NB4 (cell line): ENCODE measurements around the gene ACKR3.

ENCODE experiments used
- DNase-seq: peaks from one replicate; pipeline ENCODE4 v3.0.0; 2010; ENCODE audit warnings: low read depth
- H3K4me3 ChIP-seq: one replicate; pipeline ENCODE4 v1.5.1; 2011; ENCODE audit warnings: mild to moderate bottlenecking, low read depth, low read length, moderate library complexity
- MYC ChIP-seq: IDR thresholded peaks from 2 replicates; pipeline ENCODE4 v1.6.1; 2011; ENCODE audit warnings: low read depth, low read length
- POLR2A ChIP-seq: IDR thresholded peaks from 2 replicates; pipeline ENCODE4 v1.6.1; 2011; ENCODE audit warnings: mild to moderate bottlenecking; ENCODE audit not compliant: insufficient read length; ENCODE audit errors: extremely low read depth
- TF ChIP-seq, protein P1 (sequence below): IDR thresholded peaks from 2 replicates; pipeline ENCODE4 v1.6.1; 2011; ENCODE audit warnings: low read depth, low read length
- TF ChIP-seq, protein P2 (sequence below): IDR thresholded peaks from one replicate; pipeline ENCODE4 v1.5.1; 2012; ENCODE audit warnings: low read depth, low read length

ACKR3 gene

DNA sequence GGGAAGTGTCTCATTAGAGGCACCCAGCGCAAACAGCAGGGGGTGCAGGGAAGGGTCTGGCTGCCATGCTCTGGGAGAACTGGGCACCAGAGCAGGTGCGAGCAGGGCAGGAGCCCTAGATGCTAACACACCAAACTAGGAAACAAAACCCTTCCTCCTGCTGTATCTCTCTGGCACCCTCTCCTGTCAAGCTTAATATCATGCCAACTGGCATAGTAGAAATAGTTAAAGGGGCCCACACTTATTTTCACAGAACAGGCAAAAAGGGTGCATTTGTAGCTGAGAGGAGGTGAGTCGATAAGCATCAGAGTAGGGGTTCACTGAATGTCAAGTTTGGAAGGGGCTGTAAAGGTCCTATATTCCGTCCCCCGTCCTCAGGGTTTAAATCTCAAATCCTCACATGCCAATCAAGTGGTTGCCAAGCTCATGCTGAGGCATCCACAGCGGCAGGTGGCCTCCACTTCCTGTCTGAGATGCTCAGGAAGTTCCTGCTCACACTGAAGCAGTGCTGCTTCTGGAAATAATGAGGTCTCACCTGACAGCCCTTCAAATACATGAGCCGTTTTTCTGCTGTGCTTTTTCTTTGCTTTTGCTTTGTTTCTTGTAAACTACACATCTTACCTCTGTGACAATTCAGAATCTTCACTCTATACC is 14.9 kb upstream of the ACKR3 start:
- no peak for TF ChIP-seq MYC
- TF ChIP-seq, protein P1, sequence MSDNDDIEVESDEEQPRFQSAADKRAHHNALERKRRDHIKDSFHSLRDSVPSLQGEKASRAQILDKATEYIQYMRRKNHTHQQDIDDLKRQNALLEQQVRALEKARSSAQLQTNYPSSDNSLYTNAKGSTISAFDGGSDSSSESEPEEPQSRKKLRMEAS: no peak
- TF ChIP-seq, protein P2, sequence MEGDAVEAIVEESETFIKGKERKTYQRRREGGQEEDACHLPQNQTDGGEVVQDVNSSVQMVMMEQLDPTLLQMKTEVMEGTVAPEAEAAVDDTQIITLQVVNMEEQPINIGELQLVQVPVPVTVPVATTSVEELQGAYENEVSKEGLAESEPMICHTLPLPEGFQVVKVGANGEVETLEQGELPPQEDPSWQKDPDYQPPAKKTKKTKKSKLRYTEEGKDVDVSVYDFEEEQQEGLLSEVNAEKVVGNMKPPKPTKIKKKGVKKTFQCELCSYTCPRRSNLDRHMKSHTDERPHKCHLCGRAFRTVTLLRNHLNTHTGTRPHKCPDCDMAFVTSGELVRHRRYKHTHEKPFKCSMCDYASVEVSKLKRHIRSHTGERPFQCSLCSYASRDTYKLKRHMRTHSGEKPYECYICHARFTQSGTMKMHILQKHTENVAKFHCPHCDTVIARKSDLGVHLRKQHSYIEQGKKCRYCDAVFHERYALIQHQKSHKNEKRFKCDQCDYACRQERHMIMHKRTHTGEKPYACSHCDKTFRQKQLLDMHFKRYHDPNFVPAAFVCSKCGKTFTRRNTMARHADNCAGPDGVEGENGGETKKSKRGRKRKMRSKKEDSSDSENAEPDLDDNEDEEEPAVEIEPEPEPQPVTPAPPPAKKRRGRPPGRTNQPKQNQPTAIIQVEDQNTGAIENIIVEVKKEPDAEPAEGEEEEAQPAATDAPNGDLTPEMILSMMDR: no peak
- no peak for TF ChIP-seq POLR2A
- DNase-seq: no peak
- no peak overlapping the region for H3K4me3 ChIP-seq

DNA sequence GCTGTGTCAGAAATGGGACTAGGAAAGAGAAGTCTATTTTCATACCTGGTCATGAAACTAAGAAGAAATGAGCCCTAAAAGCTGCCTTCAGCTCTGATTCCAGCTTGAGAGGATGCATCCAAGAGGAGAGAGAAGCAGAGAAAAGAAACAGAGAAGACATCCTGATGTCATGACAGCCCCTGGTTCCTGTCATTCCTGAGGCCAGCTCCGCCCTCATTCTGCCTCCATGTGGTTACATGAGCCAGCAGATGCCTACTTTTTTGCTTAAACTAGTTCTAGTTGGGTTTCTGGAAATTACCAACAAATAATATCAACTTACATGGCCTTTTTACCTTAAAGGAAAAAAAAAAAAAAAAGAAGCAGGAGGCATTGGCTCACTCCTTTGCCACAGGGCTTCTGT is 14.1 kb upstream of the ACKR3 start:
- H3K4me3 ChIP-seq: no peak overlapping the region
- TF ChIP-seq MYC (no peak), POLR2A (no peak)
- TF ChIP-seq, protein P2: no peak
- TF ChIP-seq, protein P1: no peak
- DNase-seq: no peak

DNA sequence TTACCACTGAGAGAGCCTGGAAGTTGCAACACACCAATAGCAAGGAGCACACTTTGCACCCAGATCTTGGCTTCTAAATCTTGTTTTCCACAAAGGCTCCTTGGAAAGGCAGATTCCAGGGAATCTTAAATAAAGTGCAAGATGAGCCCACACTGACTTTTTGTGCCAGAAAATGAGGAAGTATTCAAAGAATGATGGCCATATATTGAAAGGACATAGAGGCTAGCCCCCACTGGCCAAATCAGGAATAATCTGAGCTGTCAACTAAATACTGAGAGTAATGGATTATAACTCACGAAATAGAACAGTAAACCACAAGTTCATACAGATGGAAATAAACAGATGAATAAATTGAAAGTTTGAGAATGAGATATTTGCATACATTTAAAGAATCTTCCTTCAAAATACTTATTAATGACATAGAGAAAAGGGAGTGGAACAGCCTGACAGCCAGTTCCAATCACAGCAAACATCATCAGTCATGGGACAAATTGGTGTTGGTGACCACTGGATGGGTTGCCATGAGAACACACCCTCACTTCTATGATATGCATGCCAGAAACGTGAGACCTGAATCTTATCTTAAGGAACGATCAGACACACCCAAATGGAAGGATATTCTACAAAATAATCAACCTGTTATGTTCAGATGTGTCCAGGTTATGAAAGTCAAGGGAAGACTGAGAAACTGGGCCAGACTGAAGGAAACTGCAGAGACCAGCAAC is 12.2 kb upstream of the ACKR3 start:
- DNase-seq: no peak
- H3K4me3 ChIP-seq: no peak overlapping the region
- TF ChIP-seq, protein P2: no peak
- no peak for TF ChIP-seq MYC
- TF ChIP-seq, protein P1: no peak
- TF ChIP-seq POLR2A: no peak

DNA sequence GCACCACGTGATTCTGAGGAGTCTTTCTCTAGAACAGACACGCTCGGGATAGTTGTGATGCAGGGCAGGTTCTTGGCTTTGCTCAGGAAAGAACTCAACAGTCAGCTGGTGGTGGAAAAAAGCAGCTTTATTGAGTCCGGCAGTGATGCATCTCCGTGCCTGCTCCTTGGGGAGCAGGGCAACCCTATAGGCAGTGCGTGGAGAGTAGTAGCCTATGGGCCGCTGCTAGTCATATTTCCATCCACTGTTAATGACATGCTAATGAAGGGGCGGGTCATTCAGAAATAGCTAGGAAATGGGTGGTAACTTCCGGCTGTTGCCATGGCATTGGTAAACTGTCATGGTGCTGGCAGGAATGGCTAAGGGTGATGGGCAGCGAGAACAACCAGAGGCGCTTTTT is 11.6 kb upstream of the ACKR3 start:
- TF ChIP-seq, protein P2: no peak
- TF ChIP-seq, protein P1: no peak
- no peak for TF ChIP-seq MYC
- TF ChIP-seq POLR2A: no peak
- DNase-seq: no peak
- H3K4me3 ChIP-seq: no peak overlapping the region

DNA sequence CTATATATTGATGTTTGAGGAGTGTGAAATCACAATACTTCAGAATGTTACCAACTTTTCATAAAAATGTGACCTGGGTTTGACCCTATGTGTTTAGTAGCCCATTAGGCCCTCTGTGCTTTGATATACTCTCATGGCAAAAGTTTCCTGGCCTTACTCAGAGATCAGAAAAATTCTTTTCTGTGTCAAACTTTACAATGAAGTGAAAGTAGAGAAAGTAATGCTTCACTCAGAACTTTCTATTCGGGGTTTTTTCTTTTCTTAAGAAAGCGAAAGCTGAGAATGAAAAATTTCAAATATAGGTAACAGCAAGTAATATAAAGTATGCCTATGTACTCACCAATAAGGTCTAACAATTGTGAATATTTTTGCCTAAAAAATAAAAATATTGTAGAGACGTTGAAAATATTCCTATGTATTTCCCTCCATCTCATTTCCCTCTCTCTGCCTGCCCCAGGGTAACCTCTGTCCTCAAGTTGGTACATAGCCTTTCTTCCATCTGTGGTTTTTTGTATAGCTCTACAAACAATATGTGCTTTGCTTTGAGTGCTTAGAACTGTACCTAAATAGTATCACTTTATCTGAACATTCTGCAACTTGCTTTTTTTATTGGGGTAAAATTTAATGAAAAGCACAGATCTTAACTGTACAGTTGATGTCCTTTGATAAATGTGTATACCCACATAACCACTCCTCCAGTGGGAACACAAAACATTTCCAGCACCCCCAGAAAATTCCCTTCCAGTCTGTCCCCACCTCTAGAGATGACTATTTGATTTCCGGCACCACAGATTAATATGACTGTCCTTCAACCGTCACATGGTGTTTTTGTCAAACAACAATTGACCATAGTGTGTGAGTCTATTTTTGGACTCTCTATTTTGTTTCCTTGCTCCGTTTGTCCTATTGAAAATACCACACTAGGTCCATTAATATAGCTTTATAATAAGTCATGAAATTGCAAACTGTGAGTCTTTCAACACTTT is 10.3 kb upstream of the ACKR3 start:
- TF ChIP-seq, protein P1: no peak
- TF ChIP-seq MYC (no peak), POLR2A (no peak)
- TF ChIP-seq, protein P2: no peak
- DNase-seq: no peak
- no peak overlapping the region for H3K4me3 ChIP-seq
